Ishikawa (cell line): ENCODE measurements around the gene CYP26A1.

Experiments
- EGR1 ChIP-seq: IDR thresholded peaks from 2 replicates; pipeline ENCODE4 v1.6.1; 2012
- EP300 ChIP-seq: IDR thresholded peaks from 2 replicates; pipeline ENCODE4 v1.6.1; 2012; ENCODE audit warnings: borderline replicate concordance
- FOXM1 ChIP-seq: IDR thresholded peaks from 2 replicates; pipeline ENCODE4 v1.6.1; 2012; ENCODE audit warnings: low read depth, borderline replicate concordance
- MAX ChIP-seq: IDR thresholded peaks from 2 replicates; pipeline ENCODE4 v1.6.1; 2012
- RAD21 ChIP-seq: IDR thresholded peaks from 2 replicates; pipeline ENCODE4 v1.6.1; 2012; ENCODE audit warnings: low read depth
- REST ChIP-seq: IDR thresholded peaks from 2 replicates; pipeline ENCODE4 v1.6.1; 2012; ENCODE audit warnings: low read depth, mild to moderate bottlenecking
- TAF1 ChIP-seq: IDR thresholded peaks from 2 replicates; pipeline ENCODE4 v1.6.1; 2012; ENCODE audit warnings: low read depth, mild to moderate bottlenecking

DNA sequence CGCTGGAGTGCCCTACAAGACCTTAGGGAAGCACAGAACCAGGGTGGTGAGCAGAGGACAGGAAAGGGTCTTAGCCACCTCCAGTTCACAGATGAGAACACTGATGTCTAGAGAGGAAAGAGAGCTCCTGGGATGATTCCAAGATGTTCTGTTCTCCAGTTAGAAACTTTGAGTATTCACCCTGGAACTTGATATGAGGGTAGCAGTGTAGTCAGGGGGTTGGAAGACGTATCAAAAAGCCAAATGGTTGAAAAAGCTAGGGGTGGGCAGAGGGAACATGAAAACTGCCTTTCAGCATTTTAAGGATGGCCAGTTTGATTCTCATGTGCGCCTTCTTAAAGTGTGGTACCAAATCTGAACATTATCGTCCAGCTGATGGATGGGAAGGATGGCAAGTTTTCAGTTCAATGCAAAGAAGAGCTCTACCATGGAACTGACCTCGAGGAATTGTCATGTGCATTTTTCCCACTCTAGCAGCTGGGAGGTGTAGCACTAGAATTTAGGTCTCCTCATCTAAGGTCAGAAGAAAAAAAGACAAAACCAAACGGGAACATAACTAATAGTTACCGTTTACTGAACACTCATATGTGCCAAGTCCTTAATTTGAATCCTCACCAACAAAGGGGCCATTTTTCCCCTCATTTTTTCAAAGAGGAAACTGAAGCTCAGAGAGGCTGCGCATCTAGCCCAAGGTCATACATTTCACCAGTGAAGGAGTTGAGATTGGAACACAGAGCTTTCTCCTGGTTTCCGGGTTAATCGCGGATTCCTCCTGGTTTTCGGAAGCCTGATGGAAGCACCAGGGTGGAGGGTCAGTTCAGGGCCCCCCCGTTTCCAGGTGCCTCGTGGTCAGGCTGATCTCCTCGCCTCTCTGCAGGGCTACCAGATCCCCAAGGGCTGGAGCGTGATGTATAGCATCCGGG is 6.0 kb upstream of the CYP26A1 start:
- TF ChIP-seq RAD21: no peak
- TF ChIP-seq REST: no peak
- TF ChIP-seq EGR1: no peak
- TF ChIP-seq FOXM1: no peak
- TF ChIP-seq EP300: no peak
- no peak for TF ChIP-seq MAX
- no peak for TF ChIP-seq TAF1
